Measurements from ENCODE around the gene LCN10. TPM values are rescaled to one million over a fixed set of nuclear protein-coding genes. Genes with fewer than 3 reads are reported as not detected.

Gene LCN10
- total RNA-seq, 1 donor from 2014 or later: not detected

- TF ChIP-seq, protein P1, sequence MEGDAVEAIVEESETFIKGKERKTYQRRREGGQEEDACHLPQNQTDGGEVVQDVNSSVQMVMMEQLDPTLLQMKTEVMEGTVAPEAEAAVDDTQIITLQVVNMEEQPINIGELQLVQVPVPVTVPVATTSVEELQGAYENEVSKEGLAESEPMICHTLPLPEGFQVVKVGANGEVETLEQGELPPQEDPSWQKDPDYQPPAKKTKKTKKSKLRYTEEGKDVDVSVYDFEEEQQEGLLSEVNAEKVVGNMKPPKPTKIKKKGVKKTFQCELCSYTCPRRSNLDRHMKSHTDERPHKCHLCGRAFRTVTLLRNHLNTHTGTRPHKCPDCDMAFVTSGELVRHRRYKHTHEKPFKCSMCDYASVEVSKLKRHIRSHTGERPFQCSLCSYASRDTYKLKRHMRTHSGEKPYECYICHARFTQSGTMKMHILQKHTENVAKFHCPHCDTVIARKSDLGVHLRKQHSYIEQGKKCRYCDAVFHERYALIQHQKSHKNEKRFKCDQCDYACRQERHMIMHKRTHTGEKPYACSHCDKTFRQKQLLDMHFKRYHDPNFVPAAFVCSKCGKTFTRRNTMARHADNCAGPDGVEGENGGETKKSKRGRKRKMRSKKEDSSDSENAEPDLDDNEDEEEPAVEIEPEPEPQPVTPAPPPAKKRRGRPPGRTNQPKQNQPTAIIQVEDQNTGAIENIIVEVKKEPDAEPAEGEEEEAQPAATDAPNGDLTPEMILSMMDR (IDR thresholded peaks at IDR 0.05): no peak
- no peaks in the 10 kb centered on the region for H3K9me3 Mint-ChIP-seq (ENCODE audit: low read depth)
- H3K27ac Mint-ChIP-seq (ENCODE audit: unreplicated experiment): no peak overlapping the region
- peaks cover 15% of the 10 kb centered on the region for H3K27me3 Mint-ChIP-seq (ENCODE audit: low read depth)
- H3K4me3 Mint-ChIP-seq (ENCODE audit: unreplicated experiment): no peak overlapping the region
- H3K4me1 Mint-ChIP-seq (ENCODE audit: low read depth): peaks cover 3% of the 10 kb centered on the region
- H3K36me3 Mint-ChIP-seq (ENCODE audit: low read depth): no peaks in the 10 kb centered on the region
- peak; percentile 79 for DNase-seq (ENCODE audit: low spot score)
Measured at GRCh38 chr9:136765041-136765440, 22.3 kb upstream of the LCN10 start.

- DNase-seq (ENCODE audit: low spot score): peak; percentile 79
- Mint-ChIP-seq H3K27ac (ENCODE audit: unreplicated experiment) (no peak within 1 kb of the TSS), H3K36me3 (ENCODE audit: low read depth) (no peaks in the 10 kb centered on the region), H3K4me3 (ENCODE audit: unreplicated experiment) (no peak within 1 kb of the TSS), H3K4me1 (ENCODE audit: low read depth) (peaks cover 3% of the 10 kb centered on the region), H3K9me3 (ENCODE audit: low read depth) (no peaks in the 10 kb centered on the region), H3K27me3 (ENCODE audit: low read depth) (peaks cover 13% of the 10 kb centered on the region)
- TF ChIP-seq, protein P1 (IDR thresholded peaks at IDR 0.05): no peak
Measured at GRCh38 chr9:136764301-136764891, 21.7 kb upstream of the LCN10 start, which contains the start of gene LCN15. Gene LCN15 (minus strand): TSS chr9:136764518. CDS start chr9:136764488, 30 bp downstream.

- H3K36me3 Mint-ChIP-seq (ENCODE audit: low read depth): no peaks in the 10 kb centered on the region
- H3K4me3 Mint-ChIP-seq (ENCODE audit: unreplicated experiment): no peak overlapping the region
- H3K9me3 Mint-ChIP-seq (ENCODE audit: low read depth): no peaks in the 10 kb centered on the region
- H3K4me1 Mint-ChIP-seq (ENCODE audit: low read depth): peaks cover 3% of the 10 kb centered on the region
- TF ChIP-seq, protein P1 (IDR thresholded peaks at IDR 0.05): no peak
- peak; percentile 87 for DNase-seq (ENCODE audit: low spot score)
- H3K27me3 Mint-ChIP-seq (ENCODE audit: low read depth): peaks cover 13% of the 10 kb centered on the region
- no peak overlapping the region for H3K27ac Mint-ChIP-seq (ENCODE audit: unreplicated experiment)
Measured at GRCh38 chr9:136763649-136764035, 20.9 kb upstream of the LCN10 start.

DNA sequence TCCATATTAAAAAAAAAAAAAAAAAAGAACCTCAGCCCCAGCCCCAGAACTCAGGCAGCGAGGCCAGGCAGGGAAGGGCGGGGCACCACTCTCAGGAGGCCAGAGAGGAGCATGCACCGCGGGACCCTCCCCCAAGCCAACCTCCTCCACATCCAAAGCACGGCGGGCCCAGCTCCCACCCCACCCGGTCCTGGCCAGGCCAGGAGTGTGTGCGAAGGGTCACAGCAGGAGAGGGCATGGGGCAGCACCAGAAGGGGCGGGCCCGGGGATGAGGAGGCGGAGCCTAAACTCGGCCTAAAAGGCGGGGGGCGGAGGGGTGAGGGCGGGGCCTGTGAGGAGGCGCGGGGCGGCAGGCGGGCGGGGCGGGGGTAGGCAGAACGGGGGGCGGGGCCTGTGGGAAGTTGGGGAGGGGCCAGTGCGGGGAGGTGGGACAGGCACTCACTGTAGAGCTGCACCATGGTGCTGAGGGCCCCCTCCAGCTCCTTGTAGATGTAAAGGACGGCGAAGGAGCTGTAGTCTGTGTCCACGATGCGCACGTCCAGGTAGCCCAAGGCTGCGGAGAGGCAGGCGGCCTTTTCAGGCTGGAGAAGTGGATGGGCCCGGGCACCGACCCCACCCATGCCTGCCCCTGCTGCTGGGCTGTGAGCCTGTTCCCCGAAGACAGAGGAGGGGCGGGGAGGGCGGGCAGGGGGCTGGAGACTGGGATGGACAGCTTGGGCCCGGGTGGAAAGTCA lies 20.3 kb upstream of the LCN10 start:
- H3K27ac Mint-ChIP-seq (ENCODE audit: unreplicated experiment): no peak overlapping the region

DNA sequence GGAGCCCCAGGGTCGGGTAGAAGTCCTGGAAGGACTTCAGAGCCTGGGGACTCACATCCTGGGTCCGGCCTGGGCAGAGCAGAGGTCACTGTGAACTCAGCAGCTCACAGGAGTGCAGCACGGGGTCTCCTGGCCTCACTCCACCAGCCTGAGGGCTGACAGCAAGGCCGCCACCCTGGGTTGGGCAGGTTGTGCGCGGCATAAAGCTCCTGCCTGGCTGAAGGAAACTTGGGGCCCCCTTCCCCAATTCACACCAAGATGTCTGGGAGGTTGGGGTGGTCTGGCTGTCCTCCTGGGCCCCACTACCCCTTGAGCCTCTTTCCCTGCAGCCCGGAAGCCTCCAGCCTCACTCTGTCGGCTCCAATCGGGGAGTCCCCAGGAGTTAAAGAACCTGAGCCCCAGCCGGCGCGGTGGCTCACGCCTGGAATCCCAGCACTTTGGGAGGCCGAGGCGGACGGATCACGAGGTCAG lies 19.5 kb upstream of the LCN10 start:
- Mint-ChIP-seq H3K27me3 (ENCODE audit: low read depth) (peaks cover 7% of the 10 kb centered on the region), H3K4me1 (ENCODE audit: low read depth) (peaks cover 3% of the 10 kb centered on the region)

More for the DNA sequence above, 20.3 kb upstream of the LCN10 start:
- TF ChIP-seq, protein P1 (IDR thresholded peaks at IDR 0.05): no peak
- no peaks in the 10 kb centered on the region for H3K9me3 Mint-ChIP-seq (ENCODE audit: low read depth)
- H3K4me1 Mint-ChIP-seq (ENCODE audit: low read depth): peaks cover 3% of the 10 kb centered on the region
- H3K4me3 Mint-ChIP-seq (ENCODE audit: unreplicated experiment): no peak overlapping the region
- H3K36me3 Mint-ChIP-seq (ENCODE audit: low read depth): no peaks in the 10 kb centered on the region
- H3K27me3 Mint-ChIP-seq (ENCODE audit: low read depth): peaks cover 12% of the 10 kb centered on the region
- peak; percentile 91 for DNase-seq (ENCODE audit: low spot score)

More for the DNA sequence above, 19.5 kb upstream of the LCN10 start:
- no peak overlapping the region for H3K4me3 Mint-ChIP-seq (ENCODE audit: unreplicated experiment)
- no peaks in the 10 kb centered on the region for H3K9me3 Mint-ChIP-seq (ENCODE audit: low read depth)
- DNase-seq (ENCODE audit: low spot score): peak; percentile 77
- TF ChIP-seq, protein P1 (IDR thresholded peaks at IDR 0.05): no peak
- H3K27ac Mint-ChIP-seq (ENCODE audit: unreplicated experiment): no peak overlapping the region
- H3K36me3 Mint-ChIP-seq (ENCODE audit: low read depth): no peaks in the 10 kb centered on the region

Measured in chondrocyte (in vitro differentiated cells).